Activated CD8-positive, alpha-beta memory T cell treated with anti-CD3 and anti-CD28 coated beads, Interleukin-2, amount 50 U/mL, for 1 hour (primary cell): ENCODE data around the gene FOXA2.
"Not testable (repeated sequence)": the region's sequence is repeated elsewhere in the genome, so short reads cannot be mapped to it uniquely, and the experiment has no call there.

Experiments
- DNase-seq: peaks from one replicate; pipeline ENCODE4 v3.0.0-alpha.2; 2020; ENCODE audit errors: extremely low read depth

Gene FOXA2

DNA sequence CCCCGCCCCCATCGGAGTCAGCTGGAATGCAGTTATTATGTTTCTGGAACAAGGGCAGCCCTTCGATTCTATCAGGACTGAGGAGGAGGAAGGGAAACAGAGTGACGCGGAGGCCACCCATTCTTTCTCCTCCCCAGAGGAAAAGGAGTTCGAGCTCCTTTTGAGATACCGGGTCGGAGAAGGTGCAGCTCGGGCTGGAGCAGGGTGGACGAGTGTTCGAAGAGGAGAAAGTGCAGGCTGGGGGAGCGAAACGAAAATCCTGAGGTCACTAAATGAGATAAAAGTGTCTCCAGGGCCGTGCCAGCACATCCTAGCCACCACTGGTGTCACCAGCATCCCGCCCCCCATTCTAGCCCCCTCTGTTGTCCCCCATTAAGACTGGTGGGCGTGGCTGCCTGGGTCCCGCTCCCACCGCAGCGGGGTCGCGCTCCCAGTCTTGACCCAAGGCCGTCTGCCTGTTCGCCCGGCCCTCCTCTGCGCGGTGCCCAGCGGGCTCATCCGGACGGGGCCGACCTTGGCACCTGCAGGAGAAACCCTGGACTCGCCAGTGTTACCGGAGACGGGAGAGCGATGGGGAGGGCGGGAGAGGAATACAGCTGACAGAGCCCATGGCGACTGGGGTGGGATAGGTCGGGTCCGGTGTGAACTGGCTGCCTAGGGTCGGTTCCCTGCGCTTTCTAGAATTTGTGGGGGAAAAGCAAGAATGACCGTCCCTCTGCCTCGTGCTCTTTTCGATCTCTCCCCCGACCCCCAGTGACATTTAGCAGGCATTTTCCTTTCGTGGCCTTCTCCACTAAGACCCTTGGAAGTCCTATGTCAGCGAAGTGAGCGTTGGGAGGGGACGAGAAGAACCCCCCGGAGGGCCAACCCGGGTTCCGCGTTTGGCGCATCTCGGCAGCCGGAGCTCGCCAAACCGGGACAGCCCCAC is 16.2 kb downstream of the FOXA2 start:
- no peak for DNase-seq

DNA sequence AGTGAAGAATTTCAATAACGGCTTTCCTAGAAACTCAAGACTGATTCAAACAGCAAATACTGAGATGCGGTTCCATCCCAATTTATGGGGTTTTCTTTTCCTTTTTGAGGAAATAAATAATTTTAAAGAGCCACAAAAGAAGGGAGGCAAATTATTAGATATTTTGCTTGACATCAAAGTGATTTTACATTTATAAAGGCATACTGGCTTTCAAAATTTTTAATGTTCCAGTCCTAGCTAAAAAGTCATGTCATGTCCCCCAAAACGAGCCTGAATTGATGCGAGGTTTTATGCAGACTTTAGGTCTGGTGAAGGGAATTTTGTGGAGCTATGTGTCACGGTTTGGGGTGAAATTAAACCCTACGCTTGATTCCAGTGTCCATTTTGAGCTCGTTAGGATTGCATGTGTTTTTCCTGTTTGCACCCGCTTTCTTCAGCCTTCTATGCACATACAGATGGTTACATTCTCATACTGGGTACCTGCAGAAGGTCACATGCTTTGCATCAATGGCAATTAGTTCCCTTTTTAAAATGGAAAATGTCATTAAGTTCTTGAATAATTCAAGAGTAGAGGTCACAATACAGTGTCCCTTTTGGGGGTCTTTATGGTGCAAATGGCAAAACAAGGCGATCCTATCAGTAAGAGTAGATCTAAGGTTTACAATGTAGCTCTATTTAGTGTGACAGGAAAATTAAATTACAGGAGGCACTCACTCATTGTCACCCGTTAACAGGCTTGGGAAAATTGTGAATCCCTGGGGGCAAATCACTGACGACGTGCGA is 17.3 kb downstream of the FOXA2 start:
- DNase-seq, result no peak

DNA sequence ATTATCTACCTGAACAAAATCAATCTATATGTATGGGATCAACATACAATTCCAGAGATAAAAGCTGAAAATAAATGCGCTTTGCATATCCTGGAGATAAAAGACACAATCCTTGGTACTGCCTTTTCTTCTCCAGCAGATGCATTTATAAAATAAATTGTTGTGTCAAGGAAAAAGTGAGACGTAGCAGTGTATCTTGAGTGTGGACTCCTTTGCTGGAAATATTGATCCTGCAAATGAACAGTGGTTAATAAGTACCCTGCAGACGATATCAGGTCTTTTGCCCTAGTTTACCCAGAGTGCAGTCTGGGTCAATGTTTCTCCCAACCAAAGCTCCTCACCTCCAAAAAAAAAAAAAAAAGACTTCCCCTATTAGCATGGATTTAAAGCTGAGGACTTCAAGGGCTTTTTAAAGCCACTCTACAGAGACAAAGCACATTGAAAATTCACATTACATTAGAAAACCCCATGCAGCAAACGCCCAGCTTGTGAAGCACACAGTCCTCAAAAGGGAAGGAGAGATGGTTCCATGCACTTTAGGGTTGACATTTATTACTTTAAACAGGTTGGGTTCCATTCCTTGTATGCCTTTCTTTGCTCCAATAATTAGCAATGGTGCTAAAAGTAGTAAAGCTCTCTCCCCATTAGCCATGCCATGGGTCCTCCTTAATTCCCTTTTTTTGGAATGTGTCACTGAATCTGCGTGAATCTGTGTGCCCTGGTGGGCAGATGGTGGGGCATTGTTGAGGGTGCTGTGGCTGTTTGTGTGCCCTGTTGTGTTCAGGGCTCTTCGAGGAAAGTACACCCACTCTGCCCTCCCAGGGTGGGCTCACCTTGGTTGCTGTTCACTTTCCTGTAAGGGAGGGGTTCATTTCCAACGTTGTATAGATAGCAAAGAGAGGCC is 21.1 kb downstream of the FOXA2 start:
- no peak for DNase-seq

DNA sequence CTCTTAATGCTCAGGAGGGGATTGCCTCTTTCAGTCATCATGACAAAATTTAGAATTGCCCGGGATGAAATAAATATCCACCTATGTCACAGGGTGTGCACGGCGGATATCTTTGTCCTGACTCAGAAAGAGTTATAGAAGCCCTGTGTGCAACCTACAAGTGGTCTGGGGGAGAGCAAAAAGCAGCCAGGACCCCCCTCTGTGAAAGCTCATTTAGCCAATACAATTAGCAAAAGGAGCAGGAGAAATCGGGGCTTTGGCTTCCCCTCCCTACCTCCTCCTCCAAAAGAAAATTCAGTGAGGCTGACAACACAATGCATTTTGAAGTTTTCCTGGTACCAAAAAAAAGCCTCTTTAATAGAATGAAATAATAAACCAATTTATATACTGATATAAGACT is 21.8 kb downstream of the FOXA2 start:
- DNase-seq, result no peak

DNA sequence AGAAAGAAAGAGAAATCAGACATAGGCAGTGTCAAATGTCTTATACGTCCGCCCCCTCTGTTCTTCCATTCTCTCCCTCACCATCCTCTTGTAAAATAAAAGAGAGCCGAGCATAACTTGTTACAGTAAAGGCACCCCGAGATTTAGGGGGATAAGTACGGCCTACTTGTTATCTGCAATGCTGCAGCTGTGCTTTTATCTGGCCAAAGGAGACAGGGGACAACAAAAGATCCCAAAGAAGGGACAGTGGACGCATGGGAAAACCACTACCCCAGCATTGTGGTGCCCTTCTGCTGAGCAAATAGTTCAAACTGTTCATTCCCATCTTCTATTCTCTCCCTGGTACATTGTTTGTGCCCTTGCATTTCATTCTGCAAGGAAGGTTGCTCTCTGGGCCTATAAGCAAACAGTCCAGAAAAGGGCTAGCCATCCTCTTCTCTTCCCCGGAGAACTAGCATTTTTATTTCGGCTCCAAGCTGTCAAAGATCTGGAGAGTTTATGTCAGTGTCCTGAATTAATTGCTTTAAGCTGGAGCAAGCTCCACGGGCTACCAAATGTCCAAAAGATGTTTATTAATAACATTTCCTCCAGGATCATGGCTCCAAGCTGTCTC is 22.3 kb downstream of the FOXA2 start:
- no peak for DNase-seq

DNA sequence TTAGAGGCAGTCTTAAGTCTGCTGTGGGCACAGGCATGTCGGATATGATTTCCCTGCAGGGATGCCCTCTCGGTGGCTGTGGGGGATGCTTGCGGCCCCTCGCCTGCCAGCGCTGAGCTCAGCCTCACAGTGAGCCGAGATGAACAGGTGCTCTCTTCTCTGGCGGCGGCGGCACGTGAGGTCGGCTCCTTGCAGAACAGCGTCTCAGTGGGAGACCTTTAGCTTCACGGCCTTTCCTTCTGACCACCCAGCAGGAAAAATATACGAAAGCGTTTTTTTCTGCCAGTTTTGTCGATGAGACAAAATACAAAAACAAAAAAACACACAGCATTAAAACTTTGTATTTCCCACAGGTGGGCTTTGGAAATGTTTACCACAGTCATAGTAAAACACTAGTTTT is 23.6 kb downstream of the FOXA2 start:
- no peak for DNase-seq

DNA sequence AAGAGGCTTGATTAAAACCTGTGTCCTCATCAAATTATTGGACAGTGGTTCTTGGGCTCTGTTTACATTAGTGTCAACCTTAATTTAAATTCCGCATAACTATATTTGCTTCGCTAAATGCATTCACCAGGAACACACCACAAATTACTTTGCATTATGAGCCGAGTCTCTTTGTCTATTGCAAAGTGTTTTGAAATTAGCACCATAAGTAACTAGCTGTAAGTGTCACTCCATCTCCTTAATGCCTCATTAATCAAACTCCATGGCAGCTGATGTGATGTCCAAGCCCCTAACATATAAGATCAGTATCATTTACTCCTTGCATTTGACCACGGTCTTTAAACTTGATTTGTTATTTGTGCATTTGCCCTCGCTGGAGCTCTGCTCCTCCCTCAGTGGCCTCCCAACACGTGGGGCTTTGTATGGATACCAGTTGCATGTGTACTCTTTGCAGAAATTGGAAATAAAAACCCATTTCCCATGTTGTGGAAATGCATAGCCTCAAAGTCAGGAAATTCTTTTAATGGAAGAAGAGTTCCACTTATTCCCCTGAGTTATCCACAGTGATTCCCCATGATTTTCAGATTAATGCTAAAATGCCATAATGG is 24.6 kb downstream of the FOXA2 start:
- DNase-seq, result no peak

DNA sequence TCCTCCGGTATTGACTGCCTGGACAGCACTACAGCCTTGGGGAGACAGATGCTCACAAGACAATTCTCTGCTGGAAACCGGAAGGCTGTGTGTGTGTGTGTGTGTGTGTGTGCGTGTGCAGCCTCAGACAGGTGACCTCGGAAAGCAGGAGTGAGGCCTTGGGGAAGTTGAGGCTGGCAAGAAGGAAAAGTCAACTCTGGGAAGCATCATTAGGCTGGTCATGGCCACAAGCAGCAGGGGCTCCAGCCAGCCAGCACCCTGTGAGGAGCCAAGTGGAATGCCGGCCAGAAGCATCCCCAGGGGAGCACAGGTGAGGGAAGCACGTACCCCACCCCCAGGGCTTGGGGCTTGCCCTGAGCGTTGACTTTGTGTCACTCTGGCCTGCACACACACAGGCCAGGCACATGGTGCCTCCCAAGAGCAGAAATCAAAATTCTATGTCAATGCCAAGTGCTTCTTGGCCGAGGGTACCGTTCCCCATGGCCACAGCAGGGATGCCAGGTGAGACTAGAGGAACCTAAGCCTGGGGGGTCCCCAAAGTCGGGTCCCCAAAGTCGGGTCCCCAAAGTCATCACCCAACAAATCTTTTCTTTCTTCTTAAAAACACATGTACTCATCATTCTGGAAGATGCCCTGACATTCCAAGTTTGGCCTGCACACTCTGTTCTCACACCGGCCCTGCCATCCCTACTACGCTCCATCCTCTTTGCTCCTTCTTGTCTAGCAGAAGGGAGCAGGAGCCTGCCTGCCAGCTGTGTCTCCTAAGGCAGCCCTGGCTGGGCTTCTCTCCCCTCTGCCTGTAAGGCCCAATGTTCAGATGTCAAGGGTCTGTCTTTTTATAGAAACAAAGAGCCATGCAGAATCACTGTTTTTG is 26.7 kb downstream of the FOXA2 start:
- DNase-seq, result no peak

DNA sequence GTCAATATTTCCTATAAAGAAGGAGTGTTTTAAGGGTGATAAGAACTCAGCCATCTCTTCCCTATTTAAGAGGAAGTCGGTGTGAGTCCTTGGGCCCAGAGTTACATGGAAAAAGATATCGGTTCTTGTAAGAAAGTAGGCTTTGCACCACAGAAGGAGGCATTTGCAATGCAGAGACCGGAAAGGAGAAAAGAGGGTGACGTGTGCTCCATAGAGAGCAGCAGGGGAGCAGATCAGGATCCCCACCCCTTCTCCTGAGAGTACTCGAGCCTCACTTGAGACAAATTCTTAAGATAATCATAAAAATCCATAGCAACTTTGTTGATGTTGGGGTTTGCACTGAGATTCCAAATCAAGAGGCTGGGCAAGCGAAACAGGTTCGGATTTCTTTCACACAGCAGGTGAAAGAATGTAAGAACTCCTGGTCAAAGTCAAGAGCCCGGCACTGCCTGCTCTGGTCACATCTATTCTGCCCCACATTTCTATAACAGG is 27.8 kb downstream of the FOXA2 start:
- DNase-seq, result no peak

DNA sequence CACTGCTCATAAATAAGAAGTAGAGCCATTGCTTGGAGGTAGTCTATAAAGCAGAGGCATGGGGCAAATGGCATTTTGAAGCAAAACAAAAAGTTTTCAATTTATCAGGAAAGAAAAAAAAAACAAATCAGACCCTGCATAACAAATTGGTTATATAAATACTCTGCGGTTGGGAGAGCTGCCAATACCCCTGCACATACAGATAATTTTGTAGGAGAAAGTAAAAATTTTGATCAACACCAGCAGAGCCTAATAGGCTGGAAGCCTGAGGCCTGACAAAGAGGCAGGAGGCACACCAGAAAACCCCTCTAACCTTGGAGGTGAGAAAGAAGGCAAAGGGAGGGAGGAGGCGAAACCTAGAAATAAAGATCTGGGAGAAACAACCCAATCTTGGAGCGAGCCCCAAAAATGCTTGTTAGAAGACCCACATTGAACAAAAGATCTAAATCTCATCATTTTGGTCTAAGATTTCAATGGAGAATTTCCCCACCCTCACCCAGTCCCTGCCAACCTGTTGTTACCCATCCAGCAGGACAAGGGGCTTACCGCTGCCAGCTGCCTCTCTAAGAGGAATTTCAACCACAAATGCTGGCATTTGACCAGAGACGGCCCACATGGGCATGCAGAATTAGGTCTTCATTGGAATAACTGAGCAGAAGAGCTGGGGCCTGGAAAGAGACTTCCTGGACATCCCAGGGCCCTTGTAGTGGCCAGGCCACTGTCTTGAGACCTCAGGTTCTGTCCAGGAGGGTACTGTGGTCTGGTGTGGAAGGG is 28.4 kb downstream of the FOXA2 start:
- DNase-seq, result no peak

DNA sequence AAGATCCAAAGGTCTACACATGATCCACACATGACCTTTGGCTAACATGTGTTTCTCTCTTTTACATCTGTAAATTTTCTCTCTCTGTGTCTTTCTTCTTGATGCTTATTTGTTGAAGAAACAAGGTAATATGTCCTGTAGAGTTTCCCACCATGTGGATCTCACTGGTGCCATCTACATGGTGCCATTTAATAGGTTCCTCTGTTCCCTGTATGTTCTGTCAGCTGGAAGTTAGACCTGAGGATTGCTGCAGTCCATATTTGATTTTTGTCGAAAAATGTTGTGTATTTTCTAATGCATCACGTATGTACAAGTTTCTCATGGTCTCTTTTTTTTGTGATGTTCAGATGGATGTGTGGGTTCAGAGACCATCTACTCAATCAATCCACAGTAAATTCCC is 30.0 kb downstream of the FOXA2 start:
- DNase-seq, result no peak

DNA sequence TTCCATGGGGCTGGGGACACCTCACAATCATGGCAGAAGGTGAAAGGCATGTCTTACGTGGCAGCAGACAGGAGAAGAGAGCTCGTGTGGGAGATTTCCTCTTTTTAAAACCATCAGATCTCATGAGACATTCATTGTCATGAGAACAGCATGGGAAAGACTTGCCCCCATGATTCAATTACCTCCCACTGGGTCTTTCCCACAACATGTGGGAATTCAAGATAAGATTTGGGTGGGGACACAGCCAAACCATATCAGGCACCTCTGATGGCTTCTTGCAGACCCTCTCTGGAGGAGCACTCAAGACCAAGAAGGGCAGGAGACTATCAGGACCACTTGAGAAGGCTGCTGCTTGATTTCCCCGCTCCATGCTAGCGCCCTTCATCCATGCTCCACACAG is 33.9 kb downstream of the FOXA2 start:
- DNase-seq, result not testable (repeated sequence)

DNA sequence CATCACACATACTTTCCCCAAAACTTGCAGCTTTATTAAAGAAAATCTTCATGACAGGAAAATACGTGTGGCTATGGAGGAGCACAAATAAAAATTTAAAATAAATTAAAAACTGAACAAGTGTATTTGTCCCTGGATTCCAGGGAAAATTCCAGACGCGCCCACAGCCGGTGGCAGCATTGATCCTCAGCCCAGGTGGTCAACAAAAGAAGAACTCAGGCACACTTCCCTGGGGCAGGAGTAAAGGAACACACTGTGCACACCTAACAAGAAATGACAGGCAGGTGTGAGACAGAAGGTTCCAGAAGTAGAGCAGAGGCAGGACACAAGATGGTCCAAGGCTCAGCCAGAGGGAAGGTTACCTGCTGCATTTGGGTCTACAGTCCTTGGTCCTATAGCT is 36.3 kb downstream of the FOXA2 start:
- DNase-seq, result no peak

DNA sequence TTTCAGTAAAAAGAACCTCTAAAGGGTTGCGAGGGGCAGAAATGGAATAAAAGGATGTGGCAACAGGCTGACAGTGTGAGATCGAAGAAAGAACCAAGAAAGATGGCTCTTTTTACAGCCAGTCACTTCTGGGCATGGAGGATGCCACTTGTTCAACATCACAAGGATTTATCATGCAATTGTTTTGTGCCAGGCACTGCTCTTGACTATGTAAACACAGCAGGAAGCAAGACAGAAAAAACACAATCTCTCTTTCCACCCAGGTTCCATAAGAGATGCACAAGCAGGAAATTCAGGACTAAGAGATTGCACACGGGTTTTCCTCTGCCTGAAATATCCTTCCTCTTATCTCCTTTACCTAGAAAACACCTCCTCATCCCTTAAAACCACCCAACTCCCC is 38.0 kb downstream of the FOXA2 start:
- no peak for DNase-seq

DNA sequence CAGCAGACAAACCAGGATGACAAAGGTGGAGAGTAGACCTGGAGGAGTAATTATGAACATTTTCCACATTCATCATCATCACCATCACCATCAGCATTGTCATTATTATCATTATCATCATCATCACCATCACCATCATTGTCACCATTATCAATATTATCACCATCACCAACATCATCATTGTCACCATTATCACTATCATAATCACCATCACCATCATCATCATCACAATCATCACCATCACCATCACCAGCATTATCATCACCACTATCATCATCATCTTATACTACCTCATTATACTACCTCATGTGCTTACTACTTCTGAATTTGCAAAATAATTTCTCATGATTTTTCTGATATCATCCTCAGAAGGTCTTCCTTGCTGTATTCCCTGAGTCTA is 39.3 kb downstream of the FOXA2 start:
- no peak for DNase-seq

DNA sequence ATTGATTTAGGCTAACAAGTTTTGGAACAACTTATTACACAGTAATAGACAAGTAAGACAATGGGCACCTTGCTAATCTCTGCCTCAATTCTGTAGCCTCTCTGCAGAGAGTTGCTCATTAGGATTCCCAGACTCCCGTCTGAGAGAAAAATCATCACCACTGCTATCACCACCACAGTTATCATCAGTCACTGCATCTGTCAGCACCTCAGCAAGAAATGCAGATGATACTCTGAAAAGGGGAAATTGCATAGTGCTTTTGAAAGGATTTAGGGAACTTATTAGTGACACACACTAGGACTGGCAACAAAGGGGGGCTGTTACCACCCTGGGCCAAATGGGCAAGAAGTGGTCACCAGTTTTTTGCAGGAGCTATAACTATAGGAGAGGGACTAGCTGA is 39.9 kb downstream of the FOXA2 start:
- no peak for DNase-seq

DNA sequence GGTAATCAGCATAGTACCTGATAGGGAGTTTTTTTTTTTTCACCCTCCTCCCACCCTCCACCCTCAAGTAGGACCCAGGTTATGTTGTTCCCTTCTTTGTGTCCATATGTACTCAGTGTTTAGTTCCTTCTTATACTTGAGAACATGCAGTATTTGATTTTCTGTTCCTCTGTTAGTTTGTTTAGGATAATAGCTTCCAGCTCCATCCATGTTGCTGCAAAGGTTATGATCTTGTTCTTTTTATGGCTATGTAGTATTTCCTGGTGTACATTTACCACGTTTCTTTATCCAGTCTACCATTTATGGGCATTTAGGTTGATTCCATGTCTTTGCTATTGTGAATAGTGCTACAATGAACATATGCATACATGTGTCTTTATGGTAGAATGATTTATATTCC is 41.9 kb downstream of the FOXA2 start:
- no peak for DNase-seq

DNA sequence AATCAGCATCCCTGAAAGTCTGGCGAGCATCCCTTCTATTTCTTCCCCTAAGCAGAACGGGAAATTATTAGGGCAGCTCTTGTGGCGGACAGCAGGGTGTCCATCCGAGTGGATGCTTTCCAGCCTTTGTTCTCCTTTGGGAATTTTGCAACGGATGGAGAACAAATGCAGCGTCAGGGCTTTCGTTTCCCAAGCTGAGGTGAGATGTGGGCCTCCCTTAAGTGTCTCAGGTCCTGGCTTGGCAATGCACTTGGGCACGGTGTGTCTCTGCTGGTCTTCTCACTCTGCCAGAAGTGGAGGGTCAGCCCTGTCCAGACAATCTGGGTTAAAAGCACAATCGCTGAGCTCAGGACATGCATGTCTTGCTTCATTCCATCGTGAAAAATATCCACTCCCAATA is 43.5 kb downstream of the FOXA2 start:
- no peak for DNase-seq
